Stimulated activated CD4-positive, alpha-beta T cell treated with anti-CD3 and anti-CD28 coated beads, Interleukin-4, amount 100 ng/mL, for 1 hour (primary cell): ENCODE results near the gene CADM2.

Source experiments
- DNase-seq: peaks from one replicate; pipeline ENCODE4 v3.0.0-alpha.2; 2020

The CADM2 gene

DNA sequence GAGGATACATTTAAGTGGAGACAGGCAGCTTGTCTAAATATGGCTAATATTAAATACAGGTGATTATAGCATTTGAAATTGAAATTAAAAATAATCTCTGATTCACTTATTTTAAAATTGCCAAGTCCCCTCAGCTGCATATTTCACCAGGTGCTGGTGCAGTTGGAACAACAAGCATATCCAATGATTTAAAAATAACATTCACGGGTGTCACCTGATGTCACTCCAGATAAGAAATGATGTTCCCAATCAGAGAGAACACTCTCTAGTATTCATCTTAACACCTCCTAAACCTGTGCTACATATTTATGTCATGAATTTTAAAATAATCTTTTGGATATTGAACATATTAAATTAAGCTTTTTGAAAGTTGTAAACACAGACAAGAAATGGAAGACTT, 249.9 kb downstream of the CADM2 start:
- DNase-seq = no peak

DNA sequence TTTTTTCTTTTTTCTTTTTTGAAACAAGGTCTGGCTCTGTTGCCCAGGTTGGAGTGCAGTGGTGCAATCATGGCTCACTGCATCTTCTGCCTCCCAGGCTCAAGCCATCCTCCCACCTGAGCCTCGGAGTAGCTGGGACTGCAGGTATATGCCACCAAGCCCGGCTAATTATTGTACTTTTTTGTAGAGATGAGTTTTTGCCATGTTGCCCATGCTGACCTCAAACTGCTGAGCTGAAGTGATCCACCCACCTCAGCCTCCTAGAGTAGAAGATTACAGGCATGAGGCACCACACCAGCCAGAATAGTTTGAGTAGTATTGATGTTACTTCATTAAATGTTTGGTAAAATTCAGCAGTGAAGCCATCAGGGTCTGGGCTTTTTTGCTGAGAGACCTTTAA, 251.8 kb downstream of the CADM2 start:
- no peak for DNase-seq

DNA sequence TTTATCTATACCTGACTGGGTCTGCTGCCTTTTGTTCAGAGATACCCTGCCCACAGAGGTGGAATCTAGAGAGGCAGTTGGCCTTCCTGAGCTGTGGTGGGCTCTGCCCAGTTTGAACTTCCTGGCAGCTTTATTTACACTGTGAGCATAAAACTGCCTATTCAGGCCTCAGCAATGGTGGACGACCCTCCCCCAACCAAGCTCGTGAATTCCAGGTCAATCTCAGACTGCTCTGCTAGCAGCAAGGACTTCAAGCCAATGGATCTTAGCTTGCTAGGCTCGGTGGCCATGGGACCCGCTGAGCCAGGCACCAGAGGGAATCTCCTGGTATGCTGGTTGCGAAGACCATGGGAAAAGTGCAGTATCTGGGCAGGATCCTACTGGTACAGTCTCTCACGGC, 270.2 kb downstream of the CADM2 start:
- no peak for DNase-seq

DNA sequence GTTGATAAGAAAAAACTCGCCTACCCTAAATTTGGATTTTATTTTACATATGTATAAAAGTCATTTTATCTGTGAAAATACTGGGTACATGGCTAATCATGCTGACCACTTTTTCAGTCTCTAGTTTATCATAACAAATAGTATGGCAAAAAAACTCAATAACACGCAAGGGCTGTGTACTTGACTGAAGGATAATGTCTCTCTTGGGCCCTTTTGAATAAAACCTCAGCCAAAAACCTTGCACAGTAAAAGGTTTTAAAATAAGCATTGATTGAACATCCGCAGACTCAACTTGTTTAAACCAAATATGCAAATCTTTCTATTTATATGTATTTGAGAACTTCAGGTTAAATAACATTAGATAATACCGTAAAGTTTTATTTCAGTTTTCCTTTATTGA, 285.3 kb downstream of the CADM2 start:
- DNase-seq = no peak

DNA sequence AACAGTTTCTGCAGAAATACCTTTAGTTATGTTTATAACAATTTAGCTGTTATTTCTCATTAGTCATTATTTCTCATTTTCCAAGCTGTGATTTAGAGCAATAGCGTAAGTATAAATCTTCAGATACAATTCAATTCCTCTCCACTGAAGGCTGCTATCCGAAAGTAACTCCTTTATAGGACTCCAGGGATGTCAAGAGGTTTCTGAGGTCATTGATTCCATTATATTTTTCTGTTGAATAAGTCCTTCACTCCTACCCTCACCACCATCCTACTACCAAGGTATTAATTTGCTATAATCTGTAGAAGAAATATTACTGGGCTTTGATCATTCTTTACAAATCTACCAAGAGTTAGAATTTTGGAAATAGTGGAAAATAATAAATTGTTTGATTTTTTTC, 285.7 kb downstream of the CADM2 start:
- DNase-seq = no peak

DNA sequence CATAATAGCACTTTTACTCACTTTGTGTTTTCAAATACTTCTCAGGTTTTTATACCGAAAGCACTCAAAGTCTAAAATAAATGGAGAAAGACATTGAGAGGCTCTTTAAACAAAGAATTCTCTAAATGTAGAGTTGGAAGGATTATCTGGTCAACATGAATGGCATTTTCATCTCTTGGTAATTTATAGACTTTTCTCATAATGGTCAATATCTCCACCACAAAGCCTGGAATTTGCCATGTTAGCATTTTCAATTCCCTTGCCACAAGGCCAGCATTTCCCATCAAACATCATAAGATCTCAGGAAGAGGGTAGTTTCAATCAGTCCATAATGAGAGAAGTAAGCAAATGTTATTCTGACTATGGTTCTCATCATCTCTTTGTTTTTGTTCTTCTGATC, 293.0 kb downstream of the CADM2 start:
- DNase-seq = no peak

DNA sequence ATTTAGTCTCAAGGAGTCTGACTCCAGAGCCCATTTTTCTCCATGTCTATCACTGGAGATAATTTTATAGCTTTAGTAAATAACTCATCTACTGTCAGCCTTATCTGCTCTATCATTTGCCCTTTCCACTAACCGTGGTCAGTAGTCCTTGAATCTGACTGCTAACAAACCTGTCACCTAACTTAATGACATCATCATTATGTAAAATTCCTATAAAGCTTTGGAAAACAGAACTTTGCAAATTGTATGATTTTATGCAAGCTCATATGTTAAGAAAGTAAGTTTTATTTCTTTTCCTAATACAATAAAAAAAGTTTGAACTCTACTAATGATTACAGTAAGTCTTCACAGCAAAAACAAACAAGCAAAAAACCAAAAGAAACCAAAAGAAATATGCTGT, 293.9 kb downstream of the CADM2 start:
- DNase-seq = no peak

DNA sequence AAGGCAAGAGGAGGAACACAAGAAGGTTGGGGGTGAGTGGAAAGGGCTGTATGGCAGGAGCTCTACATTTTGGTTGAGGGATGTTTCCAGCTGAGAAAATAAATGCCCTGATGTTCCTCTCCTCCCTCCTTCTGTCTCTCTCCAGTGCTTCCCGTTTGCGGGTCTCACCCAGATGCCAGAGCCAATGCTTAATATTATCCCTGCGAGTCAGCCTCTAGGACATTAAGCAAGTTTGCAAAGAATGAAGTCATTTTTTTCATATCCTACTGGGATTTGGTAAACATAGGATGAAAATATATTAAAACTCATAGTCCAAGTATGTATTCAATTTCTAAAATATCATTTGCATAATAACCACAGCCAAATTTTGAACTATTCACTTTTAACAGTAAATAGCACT, 295.9 kb downstream of the CADM2 start:
- no peak for DNase-seq

DNA sequence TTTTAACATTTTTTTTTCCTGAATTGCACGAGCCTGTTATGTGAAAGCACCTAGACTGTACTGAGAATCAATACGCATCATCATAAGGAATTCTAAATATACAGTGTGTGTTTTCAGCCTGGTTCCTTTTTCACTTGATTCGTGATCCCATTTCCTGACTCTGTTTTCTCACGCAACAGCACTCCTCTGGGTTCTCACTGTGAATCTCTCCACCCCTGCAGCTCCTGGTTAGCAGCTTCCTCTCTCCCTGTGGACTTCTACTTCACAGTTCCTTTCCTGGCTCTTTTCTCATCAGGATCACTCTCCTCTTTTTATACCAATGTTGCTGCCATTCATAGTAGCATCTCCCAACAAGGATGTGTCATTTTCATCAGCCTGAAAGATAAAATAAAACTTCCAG, 297.2 kb downstream of the CADM2 start:
- no peak for DNase-seq

DNA sequence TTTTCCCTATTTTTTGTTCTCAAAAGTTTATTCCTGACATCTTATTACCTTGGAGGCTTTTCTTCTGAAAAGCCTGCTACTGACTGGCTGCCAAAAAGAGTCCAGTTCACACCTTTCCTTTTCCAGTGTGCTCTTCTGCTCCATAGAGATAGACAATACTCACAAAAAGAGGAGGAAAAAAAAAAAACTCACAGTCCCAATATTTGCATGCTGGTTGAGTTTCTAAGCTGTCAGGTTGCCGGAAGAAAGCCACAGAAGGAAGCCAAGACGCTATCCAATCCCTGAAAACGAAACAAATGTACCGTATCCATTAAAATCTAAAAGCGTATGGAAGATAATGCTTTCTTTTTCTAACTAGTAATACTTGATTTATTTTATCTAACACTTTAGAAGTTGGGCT, 299.5 kb downstream of the CADM2 start:
- DNase-seq = no peak

DNA sequence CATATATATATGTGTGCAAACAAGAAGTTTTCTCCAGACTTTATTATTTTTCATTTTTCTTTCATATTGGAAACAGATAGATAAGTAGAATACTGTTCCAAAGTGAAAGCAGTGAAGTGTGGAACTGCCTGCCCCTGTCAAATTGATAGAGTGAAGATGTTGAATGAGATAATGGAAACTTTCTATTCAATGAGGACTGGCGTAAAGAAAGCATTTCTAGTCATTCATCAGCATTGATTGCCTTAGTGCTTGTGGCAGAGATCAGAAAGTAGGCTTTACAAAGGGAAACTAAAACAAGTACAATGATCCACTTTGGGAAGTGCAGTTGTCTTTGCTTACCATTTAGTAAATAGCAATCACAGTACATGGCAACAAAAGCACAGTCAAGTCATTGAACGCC, 300.0 kb downstream of the CADM2 start:
- DNase-seq = no peak

DNA sequence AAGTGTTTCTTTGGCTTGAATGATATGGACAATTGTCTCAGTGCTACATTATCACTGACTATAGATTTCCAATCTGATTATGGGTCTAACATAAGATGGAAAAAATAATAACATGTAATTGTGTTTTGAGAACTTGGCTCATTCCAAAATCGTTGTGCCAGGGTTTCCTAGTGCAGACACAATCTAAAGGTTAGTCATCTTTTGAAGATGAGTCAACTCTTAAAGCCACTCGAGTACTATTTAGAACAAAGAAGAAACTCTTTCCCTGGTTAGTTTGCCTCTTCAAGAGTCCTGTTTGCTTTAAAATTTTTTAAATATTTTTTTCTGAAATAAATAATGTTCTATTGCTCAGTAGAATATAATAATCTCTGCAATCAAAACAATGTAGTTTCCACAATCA, 301.0 kb downstream of the CADM2 start:
- no peak for DNase-seq

DNA sequence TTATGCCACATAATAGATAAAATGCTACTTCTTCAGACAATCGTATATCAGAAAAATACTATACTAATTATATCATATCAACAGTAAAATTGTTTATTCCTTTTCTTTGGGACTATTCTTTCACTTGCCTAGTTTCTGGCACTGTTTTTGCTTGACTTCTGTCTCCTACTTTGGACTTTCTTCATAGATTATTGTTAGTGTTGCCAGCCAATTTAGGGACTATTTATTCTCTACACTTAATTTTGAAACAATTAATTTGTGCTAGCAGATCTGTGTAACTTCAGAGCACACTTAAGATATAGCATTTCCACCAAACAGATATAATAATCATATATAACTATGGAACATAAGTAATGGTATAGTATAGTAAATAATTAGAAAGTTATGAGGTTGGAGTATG, 305.6 kb downstream of the CADM2 start:
- DNase-seq = no peak

DNA sequence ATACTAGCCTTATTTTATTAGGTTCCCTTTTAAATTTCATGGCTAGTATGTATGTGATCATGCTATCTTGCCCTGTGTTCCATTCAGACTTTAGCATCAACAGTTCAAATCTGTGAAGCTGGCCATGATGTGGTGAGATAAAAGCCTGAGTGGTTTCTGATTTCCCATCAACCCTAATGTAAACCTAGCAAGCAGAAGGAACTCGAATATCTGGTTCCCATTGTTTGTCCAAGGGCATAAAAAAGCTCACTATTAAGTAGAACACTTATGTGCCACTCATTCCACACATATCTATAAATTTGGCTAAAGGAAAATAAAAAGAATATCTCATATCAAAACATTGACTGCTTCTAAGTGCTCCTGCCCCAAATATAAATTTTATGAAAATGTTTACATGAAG, 311.7 kb downstream of the CADM2 start:
- no peak for DNase-seq

DNA sequence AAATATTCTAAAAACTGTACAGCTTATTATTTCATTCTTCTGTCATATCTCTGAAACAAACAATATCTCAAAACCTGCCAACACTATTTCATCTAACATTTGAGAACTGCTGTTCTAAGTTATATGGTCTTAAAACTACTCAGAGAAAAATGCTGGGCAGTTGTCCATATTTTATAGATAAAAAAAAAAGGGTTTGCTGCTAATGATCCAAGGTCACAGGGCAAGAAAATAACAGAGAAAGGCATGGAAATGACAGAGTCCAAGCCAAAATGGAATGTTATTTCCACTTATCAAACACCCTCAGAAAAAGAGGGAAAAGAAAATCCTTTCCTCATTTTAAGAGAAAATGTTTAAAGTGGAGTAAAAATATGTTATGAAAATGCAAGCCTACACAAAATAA, 313.1 kb downstream of the CADM2 start:
- DNase-seq = no peak

DNA sequence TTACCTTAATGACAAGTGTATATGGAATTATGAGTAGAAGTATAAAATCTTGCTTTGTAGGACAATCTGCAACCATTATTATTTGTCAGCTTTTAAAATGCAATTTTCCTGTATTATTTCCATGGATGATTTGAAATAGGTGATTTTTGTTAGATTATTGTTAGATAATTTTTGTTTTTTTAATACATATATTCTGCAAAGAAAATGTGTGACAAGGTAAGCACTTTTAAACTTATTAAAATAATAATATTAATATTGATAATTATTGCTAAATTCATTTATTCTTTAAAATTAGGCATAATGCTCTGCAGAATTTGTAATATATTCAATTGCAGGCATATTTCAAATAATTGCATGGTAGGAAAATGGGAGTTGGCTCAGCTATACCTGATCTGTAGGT, 329.5 kb downstream of the CADM2 start:
- no peak for DNase-seq

DNA sequence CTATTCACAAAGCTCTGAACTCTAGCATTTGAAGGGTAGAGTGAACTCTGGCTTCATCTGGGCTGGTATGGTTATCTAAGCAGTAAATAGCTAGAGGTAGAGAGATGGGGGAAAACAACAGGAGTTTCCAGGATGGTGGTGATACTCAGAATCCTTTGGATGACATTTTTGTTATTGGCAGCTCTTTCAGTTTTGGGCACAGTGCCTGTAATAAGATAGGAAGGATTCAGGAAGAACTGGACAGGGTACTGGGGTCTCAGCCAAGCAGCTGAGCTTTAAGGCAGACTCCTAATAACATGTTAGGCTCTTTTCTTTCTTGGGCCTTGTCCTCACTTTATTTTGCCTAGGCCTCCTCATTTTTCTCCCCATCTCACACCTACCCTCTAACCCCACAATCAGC, 338.5 kb downstream of the CADM2 start:
- no peak for DNase-seq

DNA sequence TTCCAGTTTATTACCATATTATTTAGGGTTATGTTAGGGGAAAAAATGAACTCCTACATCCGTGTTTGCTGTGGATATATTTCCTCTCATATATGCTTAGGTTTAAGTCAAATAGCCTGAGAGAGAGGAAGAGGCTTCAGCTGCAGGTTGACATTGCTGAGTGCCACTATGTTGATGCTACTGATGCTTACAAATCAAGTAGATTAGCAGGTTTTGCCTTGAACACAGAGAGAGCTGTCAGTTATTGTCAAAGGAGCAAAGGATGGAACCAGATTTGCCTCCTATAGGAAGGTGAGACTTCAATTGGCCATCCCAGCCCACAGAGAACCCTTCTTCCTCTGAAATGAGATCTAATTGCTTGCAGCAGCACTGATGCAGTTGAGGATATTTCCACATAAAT, 339.2 kb downstream of the CADM2 start:
- DNase-seq = no peak

DNA sequence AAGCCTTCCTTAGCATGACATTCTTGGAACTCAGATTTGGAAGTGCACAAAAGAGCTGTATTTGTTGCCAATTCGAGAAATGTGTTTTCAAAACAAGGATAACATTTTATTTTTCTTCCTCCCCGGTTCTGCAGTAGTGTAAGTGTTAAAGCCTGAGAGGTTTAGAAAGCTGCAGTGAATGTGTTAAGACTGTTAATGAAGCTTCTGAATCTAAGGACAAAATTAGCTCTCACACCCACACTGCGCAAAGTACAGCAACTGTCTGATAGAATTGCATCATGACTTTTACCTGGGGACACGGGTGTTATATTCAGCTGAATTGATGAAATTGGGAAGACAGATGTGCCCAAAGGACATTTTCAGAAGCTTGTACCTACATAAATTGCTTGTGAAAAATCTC, 344.4 kb downstream of the CADM2 start:
- DNase-seq = no peak

DNA sequence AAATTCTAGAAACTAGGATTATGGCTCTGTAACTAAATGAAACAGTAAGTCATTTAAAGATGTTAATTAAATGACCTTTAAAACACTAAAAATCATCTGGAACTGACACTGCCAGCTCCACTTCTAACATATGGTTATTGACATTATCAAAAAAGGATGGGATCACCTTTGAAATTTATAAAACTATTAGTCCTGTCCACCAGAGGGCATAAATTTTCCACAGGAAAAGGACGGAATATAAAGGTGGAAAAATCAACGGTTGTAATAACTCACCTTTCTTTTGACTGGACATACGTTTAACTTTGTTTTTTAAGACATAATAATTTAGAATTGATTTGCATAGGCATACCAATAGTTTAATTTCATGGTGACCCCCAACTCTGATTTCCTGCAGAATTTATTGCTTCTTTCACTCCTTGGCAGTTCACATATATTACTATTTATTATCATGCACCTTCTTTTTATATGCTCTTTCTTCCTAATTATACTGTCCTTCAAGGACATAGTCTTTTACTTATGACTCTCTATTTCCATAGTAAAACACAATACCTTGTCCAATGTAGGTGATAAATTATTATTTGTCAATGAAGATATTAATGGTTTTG, 345.7 kb downstream of the CADM2 start:
- DNase-seq = no peak

DNA sequence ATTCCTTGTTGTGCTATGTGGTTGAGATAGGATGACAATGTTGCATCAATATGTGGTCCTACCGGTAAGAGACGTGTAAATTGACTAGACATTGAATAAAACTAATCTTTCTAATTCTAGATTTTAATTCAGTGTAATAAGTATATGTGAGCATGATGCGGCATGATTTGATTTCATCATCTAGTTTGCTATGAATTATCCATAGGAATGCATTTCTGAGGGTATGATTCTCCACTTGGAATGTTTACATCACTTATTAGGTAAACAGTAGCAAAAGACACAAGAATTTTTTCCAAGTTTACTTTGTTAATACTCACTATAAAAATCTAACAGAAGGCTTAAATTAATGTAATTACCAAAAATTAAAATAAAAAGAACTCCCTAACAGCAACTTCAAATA, 353.5 kb downstream of the CADM2 start:
- no peak for DNase-seq

DNA sequence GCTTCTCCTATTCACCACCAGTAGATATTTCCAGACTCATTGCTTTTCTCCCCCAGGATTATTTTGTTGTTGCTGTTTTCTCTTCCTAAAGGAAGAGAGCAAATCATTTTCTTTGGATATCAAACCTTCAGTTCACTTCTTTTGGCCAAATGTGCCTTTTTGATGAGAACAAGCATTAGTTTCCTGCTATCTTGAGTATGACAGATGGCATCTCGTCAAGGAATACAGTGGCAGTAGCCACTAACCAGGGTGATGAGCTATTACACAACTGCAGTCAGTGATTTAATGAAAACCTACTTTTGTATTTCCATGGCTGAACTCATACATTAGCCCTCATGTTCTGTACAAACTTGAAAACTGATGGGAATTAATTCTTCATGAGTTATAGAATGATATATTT, 354.6 kb downstream of the CADM2 start:
- no peak for DNase-seq

DNA sequence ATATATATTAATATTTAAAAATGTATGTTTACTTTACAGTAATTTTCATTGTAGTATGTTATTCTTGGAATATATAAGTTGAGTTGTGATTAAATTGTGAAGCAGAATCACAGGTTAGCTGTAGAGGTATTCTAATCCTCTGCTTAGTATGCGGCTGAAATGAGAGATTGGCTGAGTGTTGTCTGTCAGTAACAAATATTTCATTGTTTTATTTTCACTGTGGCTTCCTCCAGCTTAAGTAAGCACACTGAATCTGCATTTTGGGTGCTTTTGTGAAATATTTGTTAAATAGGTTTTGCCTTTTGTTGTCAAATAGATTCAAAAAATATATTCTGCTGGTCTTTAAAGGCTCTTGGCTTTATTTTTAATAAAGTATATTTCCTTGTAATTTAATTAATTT, 357.5 kb downstream of the CADM2 start:
- DNase-seq = no peak

DNA sequence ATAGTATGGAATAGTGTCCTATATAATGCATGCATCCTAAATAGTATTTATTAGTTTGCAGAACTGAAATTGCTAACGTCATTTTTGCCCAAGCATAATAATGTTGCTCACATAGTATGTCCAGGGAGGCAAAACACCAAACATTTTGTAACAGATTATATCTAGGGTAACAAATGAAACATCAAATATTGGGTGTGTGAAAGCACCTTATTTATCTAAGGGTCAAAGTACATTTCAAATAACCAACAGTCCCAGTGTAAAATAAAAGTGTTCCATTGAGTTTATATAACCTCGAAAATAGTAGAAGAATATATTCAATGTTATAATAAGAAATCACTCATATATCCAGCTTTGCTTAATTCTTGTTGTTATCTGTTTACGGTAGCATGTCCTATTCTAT, 363.1 kb downstream of the CADM2 start:
- no peak for DNase-seq

DNA sequence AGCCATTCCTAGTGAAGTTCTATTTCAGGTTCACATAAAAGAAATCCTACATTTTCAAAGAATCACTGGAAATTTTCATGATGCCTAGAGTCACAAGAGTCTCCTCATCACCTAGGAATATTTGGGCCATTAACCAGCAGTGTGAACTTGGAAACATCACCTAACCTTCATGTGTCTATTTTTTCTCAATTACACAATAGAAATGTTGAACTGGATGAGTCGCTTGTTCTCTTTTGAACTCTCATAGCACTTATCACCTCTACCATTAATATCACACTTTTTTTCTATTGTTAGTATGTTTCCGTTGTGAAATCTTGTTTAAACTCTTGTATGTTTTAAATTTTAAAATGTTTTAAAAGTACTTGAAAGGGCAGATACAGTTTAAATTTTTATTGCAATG, 371.3 kb downstream of the CADM2 start:
- DNase-seq = no peak

DNA sequence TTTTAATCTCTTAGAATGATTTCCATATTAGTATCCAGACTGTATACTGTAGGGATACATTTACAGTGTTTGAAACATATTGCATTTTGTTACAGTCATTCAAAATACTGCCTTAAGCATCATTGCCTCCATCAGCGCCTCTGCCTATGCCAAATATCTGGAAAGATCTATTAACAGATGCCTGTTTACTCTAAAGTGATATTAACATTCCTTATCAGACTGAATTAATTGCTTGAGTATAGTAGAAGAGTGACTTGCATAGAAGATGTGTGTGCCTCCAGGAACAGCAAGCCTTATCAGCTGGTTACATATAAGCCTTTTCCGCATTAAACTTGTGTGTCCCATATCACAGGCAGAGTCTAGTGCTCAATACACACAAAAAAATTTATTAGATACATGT, 379.1 kb downstream of the CADM2 start:
- no peak for DNase-seq
